ENCODE results near the gene GGCX. TPM values are rescaled to one million over a fixed set of nuclear protein-coding genes. Genes with fewer than 3 reads are reported as not detected.

Gene GGCX
- total and polyA plus RNA-seq, 2 experiments from 2014 or later: 64.5 to 66.1 TPM

GRCh38 chr2:85525567-85525966, 35.7 kb downstream of the GGCX start:
- Histone ChIP-seq H3K36me3 (replicated peaks; ENCODE audit: insufficient read depth, low read depth) (no peaks in the 10 kb centered on the region), H3K27ac (peak overlapping the region; percentile 65), H3K27me3 (no peaks in the 10 kb centered on the region), H4K20me1 (ENCODE audit: insufficient read depth, poor library complexity, severe bottlenecking) (no peaks in the 10 kb centered on the region), H2AFZ (no peak overlapping the region), H3K4me3 (no peak overlapping the region), H3K9me3 (ENCODE audit: low read depth) (no peaks in the 10 kb centered on the region), H3K9me2 (replicated peaks; ENCODE audit: insufficient read depth) (no peaks in the 10 kb centered on the region), H3K79me2 (no peaks in the 10 kb centered on the region), H3K4me2 (no peak overlapping the region), H3K4me1 (ENCODE audit: insufficient read depth) (peaks cover 24% of the 10 kb centered on the region)
- TF ChIP-seq EZH2 (IDR thresholded peaks at IDR 0.05; ENCODE audit: borderline replicate concordance) (no peak), EZH2phosphoT487 (IDR thresholded peaks at IDR 0.05; ENCODE audit: low read depth, severe bottlenecking, unreplicated experiment) (no peak), CTCF (IDR thresholded peaks at IDR 0.05; ENCODE audit: poor library complexity) (no peak)
- DNase-seq (ENCODE audit: low spot score): no peak
- 94% methylated on average over 4 of the region's 4 CpGs for WGBS (ENCODE audit: low lambda C conversion rate, missing lambda C conversion rate)

GRCh38 chr2:85525029-85525428, 36.3 kb downstream of the GGCX start:
- no peak overlapping the region for H2AFZ ChIP-seq
- no peaks in the 10 kb centered on the region for H3K27me3 ChIP-seq
- H3K4me1 ChIP-seq (ENCODE audit: insufficient read depth): peaks cover 24% of the 10 kb centered on the region
- H3K4me3 ChIP-seq: no peak overlapping the region
- no peaks in the 10 kb centered on the region for H3K36me3 ChIP-seq (replicated peaks; ENCODE audit: insufficient read depth, low read depth)
- no peak for TF ChIP-seq EZH2phosphoT487 (IDR thresholded peaks at IDR 0.05; ENCODE audit: low read depth, severe bottlenecking, unreplicated experiment)
- TF ChIP-seq CTCF (IDR thresholded peaks at IDR 0.05; ENCODE audit: poor library complexity): no peak
- TF ChIP-seq EZH2 (IDR thresholded peaks at IDR 0.05; ENCODE audit: borderline replicate concordance): no peak
- no peaks in the 10 kb centered on the region for H3K9me3 ChIP-seq (ENCODE audit: low read depth)
- no peak for DNase-seq (ENCODE audit: low spot score)
- no peaks in the 10 kb centered on the region for H4K20me1 ChIP-seq (ENCODE audit: insufficient read depth, poor library complexity, severe bottlenecking)
- no peak overlapping the region for H3K4me2 ChIP-seq
- no peaks in the 10 kb centered on the region for H3K79me2 ChIP-seq
- 35% methylated on average over 5 of the region's 5 CpGs for WGBS (ENCODE audit: low lambda C conversion rate, missing lambda C conversion rate)
- peak overlapping the region; percentile 65 for H3K27ac ChIP-seq
- H3K9me2 ChIP-seq (replicated peaks; ENCODE audit: insufficient read depth): no peaks in the 10 kb centered on the region

- 21% methylated on average over 8 of the region's 8 CpGs for WGBS (ENCODE audit: low lambda C conversion rate, missing lambda C conversion rate)
- H3K4me3 ChIP-seq: no peak overlapping the region
- H4K20me1 ChIP-seq (ENCODE audit: insufficient read depth, poor library complexity, severe bottlenecking): no peaks in the 10 kb centered on the region
- no peak overlapping the region for H2AFZ ChIP-seq
- no peaks in the 10 kb centered on the region for H3K9me2 ChIP-seq (replicated peaks; ENCODE audit: insufficient read depth)
- no peaks in the 10 kb centered on the region for H3K36me3 ChIP-seq (replicated peaks; ENCODE audit: insufficient read depth, low read depth)
- no peaks in the 10 kb centered on the region for H3K9me3 ChIP-seq (ENCODE audit: low read depth)
- peaks cover 24% of the 10 kb centered on the region for H3K4me1 ChIP-seq (ENCODE audit: insufficient read depth)
- no peaks in the 10 kb centered on the region for H3K27me3 ChIP-seq
- DNase-seq (ENCODE audit: low spot score): no peak
- TF ChIP-seq CTCF (IDR thresholded peaks at IDR 0.05; ENCODE audit: poor library complexity) (no peak), EZH2 (IDR thresholded peaks at IDR 0.05; ENCODE audit: borderline replicate concordance) (no peak), EZH2phosphoT487 (IDR thresholded peaks at IDR 0.05; ENCODE audit: low read depth, severe bottlenecking, unreplicated experiment) (no peak)
- H3K27ac ChIP-seq: peak overlapping the region; percentile 65
- H3K4me2 ChIP-seq: peak overlapping the region; percentile 12
- no peaks in the 10 kb centered on the region for H3K79me2 ChIP-seq
Measured at GRCh38 chr2:85524336-85524908, 36.9 kb downstream of the GGCX start.

Data from hepatocyte (in vitro differentiated cells).